NCI-H1417 treated with DMSO at 0.1 percent for 48 hours (cell line): ENCODE data around the gene TMEM232.
"Not testable (repeated sequence)": the region's sequence is repeated elsewhere in the genome, so short reads cannot be mapped to it uniquely, and the experiment has no call there.

ENCODE experiments used
- DNase-seq: peaks from one replicate; lab custom pipeline; 2025; lab: John Stamatoyannopoulos, UW

Gene TMEM232

DNA sequence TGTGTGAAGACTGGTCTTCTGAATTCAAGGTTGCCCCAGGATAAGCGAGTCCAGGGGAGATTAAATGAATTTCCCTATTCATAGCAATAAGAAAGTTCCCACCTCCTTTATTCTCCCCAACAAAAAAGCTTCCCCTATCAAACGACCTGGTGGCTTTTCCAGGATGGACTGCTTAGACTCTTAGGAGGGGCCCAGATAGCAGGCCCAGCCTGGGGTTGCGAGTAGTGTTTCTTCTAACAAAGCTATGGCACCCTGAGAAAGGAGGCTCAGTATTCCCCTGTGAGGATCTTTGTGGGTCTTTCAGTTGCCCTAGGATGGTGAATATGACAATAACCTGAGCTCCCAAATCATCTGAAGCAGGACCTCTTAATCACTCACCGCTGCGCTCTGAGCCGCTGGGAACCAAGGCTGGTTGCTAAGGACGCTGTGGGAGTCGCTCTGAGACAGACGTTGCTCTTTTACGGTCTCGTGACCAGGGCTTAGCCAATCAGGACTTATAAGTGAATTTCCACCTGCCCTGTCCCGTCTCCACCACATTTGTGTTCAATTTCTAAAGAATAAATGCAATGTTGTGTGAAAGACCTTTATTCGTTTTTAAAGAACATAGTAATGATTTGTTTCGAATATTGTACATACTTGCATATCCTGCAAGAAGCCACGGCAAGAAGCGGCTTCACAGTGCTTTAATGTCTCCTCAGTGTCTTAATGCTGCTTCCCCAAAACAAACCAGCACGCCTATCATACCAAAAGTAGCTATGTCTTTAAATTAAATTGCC, at the start of gene TMEM232:
TSS of gene TMEM232 (minus strand) at position 423 of the 776 bp plus-strand sequence. CDS start 59,319 bp downstream, outside the sequence.
- DNase-seq, result peak; percentile 61

DNA sequence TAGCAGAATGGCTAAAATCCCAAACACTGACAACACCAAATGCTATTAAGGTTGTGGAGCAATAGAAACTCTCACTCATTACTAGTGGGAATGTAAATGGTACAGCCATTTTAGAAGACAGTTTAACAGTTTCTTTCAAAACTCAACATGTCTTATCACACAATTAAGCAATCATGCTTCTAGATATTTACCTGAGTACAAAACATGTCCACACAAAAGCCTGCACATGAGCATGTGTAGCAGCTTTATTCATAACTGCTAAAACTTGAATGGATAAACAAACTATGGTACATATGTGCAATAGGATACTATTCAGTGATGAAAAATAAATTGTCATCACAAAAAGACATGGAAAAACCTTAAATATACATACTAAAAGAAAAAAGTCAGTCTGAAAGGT, 43.8 kb upstream of the TMEM232 start:
- no peak for DNase-seq

DNA sequence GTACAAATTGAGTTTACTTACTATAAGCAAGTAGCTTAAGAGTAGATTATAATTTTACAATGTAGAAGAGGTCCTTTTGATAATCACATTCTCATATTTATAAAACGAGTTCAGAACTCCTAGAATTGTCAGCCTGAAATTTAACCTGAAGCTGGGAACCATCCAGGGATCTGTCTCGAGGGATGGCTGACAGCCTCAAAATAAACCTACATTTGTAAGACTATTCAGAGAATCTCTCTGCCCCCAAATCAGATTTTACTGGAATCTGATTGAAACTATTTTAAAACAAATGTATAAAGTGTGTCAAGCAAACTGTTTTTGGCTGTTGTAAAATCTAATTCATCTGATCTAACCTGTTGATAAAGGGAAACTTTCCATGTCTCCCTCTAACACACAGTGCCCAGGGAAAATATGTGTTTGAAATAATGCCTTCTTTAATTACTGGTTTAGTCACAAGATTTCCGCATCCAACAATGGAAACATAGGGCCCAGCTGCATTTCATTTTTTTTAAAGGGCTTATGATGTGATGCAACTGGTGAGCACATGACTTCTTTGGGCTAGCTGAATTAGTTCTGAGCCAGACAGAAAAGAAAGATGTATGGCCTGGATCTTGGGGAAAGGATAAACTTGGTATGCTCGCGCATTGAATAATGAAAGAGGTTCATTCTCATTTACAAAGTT, 42.7 kb upstream of the TMEM232 start:
- no peak for DNase-seq

DNA sequence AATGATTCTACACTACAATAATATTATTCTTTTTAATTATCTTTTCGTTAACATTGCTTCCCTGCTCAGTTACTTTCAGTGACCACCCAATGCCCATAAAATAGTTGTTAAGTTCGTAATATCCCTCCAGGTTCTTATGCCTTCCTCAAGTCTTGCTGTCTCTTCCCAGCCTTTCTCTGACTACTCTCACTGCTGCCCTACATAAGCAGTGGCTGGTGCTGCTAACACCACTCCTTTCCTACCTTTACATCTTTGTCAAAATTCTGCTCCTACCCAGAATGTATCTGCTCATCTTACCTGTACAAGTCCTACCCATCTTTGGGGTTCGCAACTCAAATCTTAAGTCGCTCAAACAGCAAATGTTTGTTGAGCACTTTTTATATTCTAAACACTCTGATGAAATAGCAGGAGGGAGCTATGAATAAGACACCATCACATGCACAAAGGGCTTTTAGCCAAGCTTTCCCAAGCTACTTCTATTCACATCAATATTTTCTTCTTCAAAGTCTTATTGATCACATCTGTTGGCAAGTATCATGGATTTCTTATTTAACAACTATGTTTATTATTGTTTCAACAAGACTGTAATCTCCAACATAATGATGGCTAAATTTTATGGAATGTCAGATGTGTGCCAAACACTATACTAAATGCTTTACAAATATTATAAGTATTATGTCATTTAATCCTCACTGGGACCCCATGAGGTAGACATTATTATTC, 41.8 kb upstream of the TMEM232 start:
- no peak for DNase-seq

DNA sequence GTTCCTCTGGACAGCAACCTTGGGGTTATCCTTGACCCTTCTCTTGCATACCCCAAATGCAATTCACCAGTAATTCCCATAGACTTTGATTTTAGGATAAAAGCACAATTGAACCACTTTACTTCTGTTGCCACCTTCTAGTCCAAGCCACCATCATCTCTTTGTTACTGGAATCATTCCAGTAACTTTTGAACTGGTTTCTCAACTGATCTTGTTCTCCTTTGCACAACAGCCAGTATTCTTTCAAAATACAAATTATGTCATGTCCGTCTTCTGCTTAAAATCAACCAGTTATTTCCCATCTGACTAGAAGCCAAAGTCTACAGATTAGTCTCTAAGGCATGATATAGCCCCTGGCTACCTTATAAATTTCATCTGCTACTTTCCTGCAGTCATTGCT, 33.7 kb upstream of the TMEM232 start:
- DNase-seq, result no peak

DNA sequence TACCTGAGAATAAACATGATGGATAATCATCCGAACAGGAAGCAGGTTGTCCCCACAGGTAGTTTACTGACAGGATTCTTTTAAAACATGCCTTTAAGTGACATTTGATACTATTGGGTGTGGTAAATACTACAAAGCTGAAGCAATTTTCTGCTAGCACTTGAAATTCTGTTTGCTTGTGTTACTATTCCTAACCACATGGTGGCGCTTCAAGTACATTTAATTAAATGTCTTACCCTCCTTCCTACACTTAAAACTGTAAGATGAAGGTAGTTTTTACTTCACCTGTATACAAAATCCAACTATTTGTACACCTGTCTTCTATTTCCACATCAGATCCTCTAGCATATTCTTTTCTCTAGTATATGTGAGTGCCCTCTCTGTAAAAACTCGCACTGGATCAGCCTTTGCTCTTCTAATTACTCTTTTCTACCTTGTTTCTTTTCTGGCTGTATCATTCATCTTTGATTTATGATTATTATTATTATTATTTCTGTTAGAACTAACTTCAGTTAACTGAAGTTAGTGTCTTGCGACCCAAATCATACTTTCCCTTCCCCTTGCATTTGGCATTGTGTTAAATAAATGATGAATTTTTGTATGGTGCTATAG, 30.8 kb upstream of the TMEM232 start:
- no peak for DNase-seq

DNA sequence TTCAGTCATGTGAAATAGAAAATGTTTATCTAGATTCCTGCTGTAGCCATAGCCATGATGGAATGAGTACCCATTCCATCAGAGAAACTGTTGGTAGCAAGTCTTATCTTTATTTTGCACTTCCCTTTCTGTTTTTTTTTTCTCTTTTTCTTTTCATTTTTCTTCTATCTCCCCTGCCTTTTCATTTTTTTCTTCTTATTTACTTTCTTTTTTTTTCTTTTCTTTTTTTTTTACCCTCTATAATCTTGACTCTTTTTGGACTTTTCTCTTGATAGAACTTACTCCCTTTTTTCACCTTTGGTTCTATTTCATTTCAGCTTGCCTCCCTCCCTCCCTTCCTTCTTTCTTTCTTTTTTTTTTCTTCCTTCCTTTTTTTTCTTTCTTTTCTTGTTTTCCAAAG, 27.7 kb upstream of the TMEM232 start:
- no peak for DNase-seq

DNA sequence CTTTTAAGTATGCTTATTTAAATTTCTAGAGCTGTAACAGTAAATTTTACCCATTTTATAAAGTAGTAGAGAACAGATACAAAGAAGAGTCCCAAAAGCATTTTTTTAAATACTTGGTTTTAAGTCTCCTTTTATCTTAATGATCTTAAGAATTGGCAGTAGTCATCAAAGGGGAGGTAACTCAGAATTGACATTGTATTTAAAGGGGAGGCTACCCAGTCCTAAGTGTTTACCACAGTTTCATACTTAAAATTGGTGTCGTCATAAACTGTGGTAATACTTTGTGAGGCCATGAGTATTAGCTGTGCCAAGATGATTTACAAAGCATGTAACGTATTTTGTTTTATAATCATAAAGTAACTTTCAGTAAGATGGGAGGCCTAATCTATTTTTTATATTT, 27.1 kb upstream of the TMEM232 start:
- DNase-seq, result no peak

DNA sequence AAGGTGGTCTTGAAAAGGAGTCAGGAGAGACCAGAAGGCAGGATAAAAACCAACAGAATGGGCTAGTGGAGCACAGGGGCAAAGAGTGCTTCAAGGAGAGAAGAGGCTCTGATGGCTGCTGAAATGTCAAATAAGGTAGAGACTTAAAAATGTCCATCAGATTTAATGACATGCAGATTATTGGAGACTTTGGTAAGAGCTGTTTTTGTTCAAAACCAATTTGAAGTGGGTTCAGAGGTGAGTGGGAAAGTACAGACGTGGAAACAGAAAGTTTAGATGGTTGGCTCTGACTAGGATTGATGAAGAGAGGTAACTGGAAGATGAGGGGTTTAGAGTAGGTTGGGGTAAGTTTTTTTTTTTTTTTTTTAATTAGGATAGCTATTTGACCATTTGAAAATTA, 26.5 kb upstream of the TMEM232 start:
- DNase-seq, result no peak

DNA sequence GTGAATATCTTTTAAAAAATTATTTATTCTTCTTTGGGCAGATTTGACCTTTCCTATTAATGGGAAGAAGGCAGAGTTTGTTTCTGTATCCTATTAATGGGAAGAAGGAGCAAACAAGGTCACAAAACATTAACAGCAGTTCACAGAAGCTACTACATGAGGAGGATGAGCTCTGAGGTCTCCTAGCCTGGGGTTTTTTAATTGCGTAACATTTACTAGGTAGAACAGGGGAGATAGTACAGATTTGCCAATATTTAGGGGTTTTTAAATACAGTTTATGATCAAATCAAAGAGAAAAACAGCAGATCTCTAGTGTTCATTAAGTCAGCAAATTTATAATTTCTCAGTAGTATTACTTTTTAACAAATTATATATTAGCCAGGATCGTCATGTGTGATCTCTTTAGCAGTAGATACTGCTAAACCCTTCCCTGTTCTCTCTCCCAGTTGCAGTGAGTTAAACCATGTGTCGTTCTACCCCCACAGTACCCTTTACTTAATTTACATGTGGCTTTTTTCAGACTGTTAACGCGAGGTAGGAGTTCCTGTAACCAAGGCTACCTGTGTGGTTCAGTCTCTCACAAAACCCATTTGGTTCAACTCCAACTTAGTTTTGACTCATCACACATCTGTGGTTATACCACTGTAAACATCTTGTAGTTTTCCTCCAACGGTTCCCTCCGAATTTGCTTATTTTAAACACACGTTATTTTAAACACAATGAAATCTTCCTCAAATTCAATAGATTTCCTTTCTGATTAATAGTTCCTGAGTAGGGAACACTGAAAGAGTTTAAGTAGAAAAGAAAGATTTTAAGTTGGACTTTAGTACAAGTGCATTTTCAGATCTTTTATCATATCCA, 25.7 kb upstream of the TMEM232 start:
- no peak for DNase-seq

DNA sequence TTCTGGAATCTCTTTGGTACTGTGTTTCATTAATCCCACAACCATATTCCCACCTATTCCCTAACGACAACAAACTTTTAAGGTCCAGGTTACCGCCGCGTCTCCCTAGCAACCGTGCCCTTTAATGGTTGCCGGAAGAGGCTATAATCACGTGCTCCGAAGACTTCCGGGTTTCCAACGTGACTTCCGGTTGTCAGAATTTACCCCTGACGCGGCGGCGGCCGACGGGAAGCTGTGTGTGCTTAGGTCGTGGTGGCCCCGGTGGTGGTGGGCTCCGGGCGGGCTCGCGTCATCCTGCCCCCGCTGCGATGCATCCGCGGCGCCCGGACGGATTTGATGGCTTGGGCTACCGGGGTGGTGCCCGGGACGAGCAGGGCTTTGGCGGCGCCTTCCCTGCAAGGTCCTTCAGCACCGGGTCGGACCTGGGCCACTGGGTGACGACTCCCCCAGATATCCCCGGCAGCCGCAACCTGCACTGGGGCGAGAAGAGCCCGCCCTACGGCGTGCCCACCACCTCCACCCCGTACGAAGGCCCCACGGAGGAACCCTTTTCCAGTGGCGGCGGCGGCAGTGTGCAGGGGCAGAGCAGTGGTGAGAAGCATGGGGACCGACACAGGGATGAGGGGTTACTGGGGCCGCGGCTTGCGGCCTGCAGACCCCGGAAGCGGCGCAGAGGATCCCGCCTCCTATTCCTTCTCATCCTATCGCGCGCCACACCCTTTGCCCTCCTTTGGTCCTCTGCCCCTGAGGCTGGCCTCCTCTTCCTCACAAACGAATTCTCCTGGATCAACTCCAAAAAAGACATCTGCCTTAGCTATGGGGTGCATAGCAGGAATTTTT, 12.6 kb upstream of the TMEM232 start, which contains the start of gene SLC25A46:
TSS of gene SLC25A46 (plus strand) at position 196 of the 840 bp plus-strand sequence. CDS start at position 309, 113 bp downstream.
- DNase-seq, result peak; percentile 31

DNA sequence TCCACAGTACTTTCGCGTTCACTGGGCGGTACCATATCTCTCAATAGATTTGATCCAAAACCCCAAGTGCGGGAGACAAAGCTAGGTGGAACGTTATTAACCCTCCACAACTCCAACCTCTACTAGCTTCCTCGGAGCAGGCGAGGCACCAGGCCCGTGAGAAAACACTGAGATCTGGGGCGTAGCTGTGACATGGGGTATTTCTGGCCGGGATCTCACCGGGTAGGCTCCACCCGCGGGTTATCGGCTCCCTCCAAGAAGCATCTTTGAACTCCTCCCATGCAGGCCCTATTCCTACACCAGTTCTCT, 12.0 kb upstream of the TMEM232 start:
- no peak for DNase-seq

DNA sequence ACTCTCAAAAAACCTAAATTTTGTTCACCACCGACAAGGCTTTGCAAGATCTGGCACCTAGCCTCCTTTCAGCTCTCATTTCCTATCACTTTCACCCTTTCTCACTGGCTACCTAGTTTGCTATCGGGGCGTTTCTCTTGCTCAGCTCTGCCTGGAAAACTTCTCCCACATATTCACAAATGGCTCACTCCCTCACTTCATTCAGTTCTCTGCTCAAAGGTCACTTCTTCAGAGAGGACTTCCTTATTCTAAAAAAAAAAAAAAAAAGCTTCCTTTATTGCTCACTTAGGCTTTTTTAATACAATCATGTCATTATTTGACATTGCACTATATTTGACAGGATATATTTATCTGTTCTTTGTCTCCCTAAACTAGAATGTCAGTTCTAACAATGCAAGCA, 10.3 kb upstream of the TMEM232 start:
- no peak for DNase-seq

DNA sequence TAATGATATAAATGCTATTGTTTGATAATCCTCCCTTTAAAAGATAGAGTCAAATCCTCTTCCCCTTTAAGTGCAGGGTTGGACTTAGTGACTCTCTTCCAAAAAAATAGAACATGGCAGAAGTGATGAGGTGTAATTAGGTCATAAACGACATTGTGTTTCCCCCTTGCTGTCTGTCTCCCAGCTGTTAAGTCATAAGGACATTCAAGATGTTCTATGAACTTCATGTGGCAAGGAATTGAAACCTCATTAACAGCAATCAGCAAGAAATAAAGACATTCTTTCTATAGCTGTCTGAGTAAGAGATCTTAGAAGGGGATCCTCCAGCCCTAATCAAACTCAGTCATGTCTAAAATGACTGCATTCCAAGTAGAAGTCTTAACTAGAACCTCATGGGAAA, 9.1 kb upstream of the TMEM232 start:
- no peak for DNase-seq

DNA sequence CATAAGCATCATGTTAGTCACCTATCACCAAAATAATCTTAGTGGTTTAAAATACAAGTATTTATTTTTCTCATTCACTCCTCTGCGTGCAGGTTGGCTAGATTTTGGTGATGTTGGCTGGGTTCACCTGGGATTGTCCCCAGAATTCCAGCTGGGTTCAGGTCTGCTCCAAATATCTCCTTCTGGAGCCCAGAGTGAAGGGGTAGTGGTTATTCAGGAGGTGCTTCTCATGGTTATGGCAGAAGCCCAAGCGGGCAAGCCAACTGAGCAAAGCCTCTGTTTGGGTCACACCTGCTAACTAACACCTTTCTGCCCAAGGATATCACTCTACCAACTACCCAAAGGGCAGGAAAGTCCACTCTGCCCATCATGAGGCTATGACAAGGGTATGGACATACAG, 7.6 kb upstream of the TMEM232 start:
- no peak for DNase-seq

DNA sequence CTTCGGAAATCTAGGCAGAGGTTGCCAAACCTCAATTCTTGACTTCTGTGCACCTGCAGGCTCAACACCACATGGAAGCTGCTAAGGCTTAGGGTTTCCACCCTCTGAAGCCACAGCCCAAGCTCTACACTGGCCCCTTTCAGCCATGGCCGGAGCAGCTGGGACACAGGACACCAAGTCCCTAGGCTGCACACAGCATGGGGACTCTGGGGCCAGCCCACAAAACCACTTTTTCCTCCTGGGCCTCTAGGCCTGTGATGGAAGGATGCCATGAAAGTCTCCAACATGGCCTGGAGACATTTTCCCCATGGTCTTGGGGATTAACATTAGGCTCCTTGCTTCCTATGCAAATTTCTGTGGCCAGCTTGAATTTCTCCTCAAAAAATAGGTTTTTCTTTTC, 5.0 kb upstream of the TMEM232 start:
- DNase-seq, result not testable (repeated sequence)

DNA sequence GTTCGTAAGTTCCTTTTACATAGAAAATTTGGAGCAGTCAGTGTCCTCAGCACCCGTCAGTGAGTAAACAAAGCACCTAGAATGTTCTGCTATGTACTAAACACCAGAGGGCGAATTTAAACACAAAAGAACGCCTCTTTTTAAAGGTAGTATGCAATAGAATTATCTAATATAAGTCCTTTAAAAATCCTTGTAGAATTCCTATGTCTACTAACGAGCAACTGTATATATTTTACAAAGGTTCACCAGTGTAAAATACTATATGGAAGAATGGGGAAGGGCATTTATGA, 499 bp upstream of the TMEM232 start:
- DNase-seq, result no peak

DNA sequence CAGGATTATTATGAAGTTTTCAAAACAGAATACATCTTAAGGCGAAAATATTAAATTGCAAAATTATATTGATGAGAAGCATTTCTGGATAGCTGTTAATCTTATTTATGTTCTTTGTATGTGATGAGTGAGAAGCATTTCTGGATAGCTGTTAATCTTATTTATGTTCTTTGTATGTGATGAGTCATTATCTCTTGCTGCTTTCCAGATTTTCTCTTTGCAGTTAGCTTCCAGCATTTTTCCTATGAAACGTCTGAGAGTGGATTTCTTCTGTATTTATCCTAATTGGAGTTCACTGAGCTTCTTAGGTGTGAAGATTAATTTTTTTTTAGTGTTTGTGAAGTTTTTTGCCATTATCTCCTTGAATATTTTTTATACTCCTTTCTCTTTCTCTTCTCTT, 8.2 kb downstream of the TMEM232 start:
- no peak for DNase-seq

DNA sequence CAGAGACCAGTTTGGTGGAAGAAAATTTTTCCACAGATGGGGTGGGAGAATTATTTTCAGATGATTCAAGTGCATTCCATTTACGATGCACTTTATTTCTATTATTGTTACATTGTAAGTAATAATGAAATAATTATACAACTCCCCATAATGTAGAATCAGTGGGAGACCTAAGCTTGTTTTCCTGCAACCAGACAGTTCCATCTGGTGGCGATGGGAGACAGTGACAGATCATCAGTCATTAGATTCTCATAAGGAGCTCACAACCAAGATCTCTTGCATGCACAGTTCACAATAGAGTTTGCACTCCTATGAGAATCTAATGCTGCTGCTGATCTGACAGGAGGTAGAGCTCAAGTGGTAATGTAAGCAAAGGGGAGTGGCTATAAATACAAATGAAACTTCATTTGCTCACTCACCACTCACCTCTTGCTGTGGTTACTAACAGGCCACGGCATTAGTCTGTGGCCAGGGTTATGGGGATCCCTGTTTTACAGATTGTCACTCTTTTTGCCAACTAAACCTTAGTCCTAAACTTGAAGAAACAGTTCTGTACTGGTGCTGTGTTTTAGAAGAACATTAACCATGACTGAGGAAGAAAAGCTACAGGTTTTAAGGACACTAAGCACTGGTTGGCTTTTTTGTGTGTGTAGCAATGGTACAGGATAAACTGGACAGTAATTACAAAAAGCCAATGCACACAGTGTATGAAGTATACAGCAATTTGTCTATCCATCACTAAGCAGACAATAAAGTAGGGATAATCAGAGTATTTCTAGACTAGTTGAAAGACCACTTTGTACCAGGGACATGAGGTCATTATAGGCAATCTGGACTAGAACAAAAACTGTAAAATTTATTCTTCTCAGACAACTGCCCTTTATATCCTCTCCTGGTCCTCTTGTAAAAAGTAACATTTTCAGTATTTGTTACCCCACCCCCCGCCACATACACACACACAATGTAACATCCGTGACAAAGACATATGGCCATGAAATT, 9.9 kb downstream of the TMEM232 start:
- DNase-seq, result no peak
